ENCODE data around the gene PAEP. TPM values are rescaled to one million over a fixed set of nuclear protein-coding genes. Genes with fewer than 3 reads are reported as not detected.
A peak's percentile ranks its signal among the peaks of the same experiment; 100 is the strongest.
"Not testable (repeated sequence)": the region's sequence is repeated elsewhere in the genome, so short reads cannot be mapped to it uniquely, and the experiment has no call there.

The PAEP gene
- total RNA-seq, 1 donor: not detected

GRCh38 chr9:135526730-135527571 is 34.6 kb upstream of the PAEP start:
- no peak for DNase-seq (ENCODE audit: low read depth)
- H3K4me3 ChIP-seq (ENCODE audit: low read depth, low read length): no peak overlapping the region
- TF ChIP-seq CTCF (IDR thresholded peaks at IDR 0.05; ENCODE audit: insufficient read depth, low read depth, low read length): no peak

- H3K4me3 ChIP-seq (ENCODE audit: low read depth, low read length); DNase-seq (ENCODE audit: low read depth): not testable (repeated sequence)
Observed at GRCh38 chr9:135528842-135529435, 32.6 kb upstream of the PAEP start.

GRCh38 chr9:135530146-135530545 is 31.4 kb upstream of the PAEP start:
- no peak for DNase-seq (ENCODE audit: low read depth)
- no peak overlapping the region for H3K4me3 ChIP-seq (ENCODE audit: low read depth, low read length)
- no peak for TF ChIP-seq CTCF (IDR thresholded peaks at IDR 0.05; ENCODE audit: insufficient read depth, low read depth, low read length)

GRCh38 chr9:135531096-135531495 is 30.5 kb upstream of the PAEP start:
- no peak for TF ChIP-seq CTCF (IDR thresholded peaks at IDR 0.05; ENCODE audit: insufficient read depth, low read depth, low read length)
- no peak for DNase-seq (ENCODE audit: low read depth)

GRCh38 chr9:135533113-135533512 is 28.4 kb upstream of the PAEP start:
- TF ChIP-seq CTCF (IDR thresholded peaks at IDR 0.05; ENCODE audit: insufficient read depth, low read depth, low read length): no peak
- H3K4me3 ChIP-seq (ENCODE audit: low read depth, low read length): no peak overlapping the region
- no peak for DNase-seq (ENCODE audit: low read depth)

More at GRCh38 chr9:135531096-135531495, 30.5 kb upstream of the PAEP start:
- H3K4me3 ChIP-seq (ENCODE audit: low read depth, low read length): no peak overlapping the region

- TF ChIP-seq CTCF (IDR thresholded peaks at IDR 0.05; ENCODE audit: insufficient read depth, low read depth, low read length): no peak
- H3K4me3 ChIP-seq (ENCODE audit: low read depth, low read length): no peak overlapping the region
- DNase-seq (ENCODE audit: low read depth): no peak
Observed at GRCh38 chr9:135533674-135534073, 27.9 kb upstream of the PAEP start.

GRCh38 chr9:135534192-135534711 is 27.3 kb upstream of the PAEP start:
- not testable (repeated sequence) for H3K4me3 ChIP-seq (ENCODE audit: low read depth, low read length)
- DNase-seq (ENCODE audit: low read depth): peak; percentile 45

- not testable (repeated sequence) for H3K4me3 ChIP-seq (ENCODE audit: low read depth, low read length); DNase-seq (ENCODE audit: low read depth)
Observed at GRCh38 chr9:135534826-135535225, 26.7 kb upstream of the PAEP start.

GRCh38 chr9:135535631-135536030 is 25.9 kb upstream of the PAEP start:
- H3K4me3 ChIP-seq (ENCODE audit: low read depth, low read length); DNase-seq (ENCODE audit: low read depth): not testable (repeated sequence)

Measured in fibroblast of villous mesenchyme (primary cell).